Inflammatory macrophage treated with lipopolysaccharide for 1 hour (primary cell): ENCODE data around the gene PHLDA3.
A peak's percentile ranks its signal among the peaks of the same experiment; 100 is the strongest.
"Not testable (repeated sequence)": the region's sequence is repeated elsewhere in the genome, so short reads cannot be mapped to it uniquely, and the experiment has no call there.

Experiments
- DNase-seq, 2 donors: peaks; one replicate each; pipeline ENCODE4 v3.0.0-alpha.2; 2020 to 2022

The PHLDA3 gene

GRCh38 chr1:201503397-201504176 lies 34.6 kb upstream of the PHLDA3 start:
- peak in 1 of 2 donors; percentile 34 for DNase-seq

DNA sequence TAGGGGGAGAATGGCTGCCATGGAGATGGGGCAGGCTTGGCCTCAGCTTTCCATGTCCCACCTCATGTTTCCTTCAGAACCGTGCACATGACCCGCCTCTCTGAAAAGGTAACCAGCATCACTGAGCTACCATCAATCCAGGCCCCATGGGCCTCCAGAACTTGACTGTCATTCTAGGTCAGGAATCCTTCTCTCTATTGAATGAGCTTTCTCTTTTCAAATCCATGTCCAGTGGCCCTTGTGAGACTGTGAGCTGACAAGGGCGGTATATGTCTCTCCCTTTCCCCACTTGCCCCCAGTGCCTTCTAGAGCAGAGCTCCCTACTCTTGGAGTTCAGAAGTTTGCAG lies 33.5 kb upstream of the PHLDA3 start:
- no peak for DNase-seq

- DNase-seq, result no peak
These were observed 33.0 kb upstream of the PHLDA3 start for GRCh38 chr1:201501812-201502510.

DNA sequence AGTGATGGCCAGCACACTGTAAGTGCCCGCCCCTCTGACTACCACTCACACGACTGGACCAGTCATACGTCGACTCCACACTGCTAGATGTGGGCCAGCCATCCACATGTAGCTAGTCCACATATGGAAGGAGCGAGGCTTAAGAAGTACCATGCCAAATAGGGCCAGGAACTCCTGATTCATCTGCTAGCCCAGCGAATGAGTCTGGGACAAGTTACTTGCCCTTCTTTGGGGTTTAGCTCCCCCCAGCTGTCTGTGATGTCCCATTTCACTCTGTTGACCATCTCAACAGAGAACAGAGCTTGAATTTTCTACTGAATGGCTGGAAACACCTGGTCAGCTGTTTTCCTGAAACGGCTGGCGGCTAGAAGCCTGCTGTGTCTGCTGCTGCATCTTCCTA lies 32.2 kb upstream of the PHLDA3 start:
- no peak for DNase-seq

GRCh38 chr1:201500670-201501120 lies 31.7 kb upstream of the PHLDA3 start:
- no peak for DNase-seq

DNA sequence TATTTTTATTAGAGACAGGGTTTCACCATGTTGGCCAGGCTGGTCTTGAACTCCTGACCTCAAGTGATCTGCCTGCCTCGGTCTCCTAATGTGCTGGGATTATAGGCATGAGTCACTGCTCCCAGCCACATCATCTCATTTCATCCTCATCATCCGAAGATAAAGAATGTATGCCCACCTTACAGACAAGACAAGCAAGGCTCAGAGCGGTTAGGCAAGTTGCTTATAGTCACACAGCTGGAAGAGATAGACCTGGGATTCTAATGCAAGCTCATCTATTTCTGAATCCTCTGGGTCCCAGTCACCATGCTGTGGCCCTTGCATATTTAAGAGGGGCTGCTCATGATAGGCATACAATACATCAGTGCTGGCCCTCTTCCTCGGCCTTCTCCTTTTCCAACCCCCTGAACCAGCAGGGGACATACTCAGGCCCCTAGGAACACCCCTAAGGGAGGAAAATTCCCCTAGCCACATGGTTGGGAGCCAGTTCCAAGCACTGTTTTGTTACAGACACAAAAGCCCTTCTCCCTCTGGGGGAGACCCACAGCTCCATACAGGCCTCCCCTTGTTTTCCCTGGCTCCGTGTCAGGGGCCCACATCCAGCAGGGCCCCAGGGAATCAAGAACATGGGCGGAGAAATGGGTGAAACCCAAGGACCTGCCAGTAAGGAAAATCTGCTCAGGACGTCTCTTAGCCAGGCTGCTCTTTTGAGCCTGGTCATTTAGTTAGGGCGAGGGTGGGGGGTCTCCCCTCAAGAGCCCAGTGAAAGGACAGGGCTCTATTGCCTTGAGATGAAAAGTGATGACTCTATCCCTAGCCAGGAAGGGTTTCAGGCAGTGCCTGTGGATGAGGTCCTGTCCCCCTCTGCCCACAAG lies 31.0 kb upstream of the PHLDA3 start:
- no peak for DNase-seq

DNA sequence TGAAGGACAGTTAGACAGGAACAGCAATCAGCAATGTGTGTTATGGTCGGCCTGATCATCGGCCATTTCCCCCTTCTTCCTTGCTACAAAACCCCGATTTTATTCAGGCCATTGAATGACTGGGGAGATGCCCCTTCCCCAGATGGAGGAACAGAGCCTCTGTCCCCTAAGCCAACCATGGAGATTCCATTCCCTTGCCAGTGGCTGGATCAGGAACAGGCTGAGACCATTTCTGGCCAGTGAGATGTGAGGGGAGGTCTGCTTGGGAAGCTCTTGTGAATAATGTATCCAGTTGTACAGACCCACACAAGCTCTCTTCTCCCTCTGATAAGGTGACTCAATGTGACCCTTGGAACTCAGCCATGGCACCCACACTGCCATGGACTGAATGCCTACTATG lies 30.2 kb upstream of the PHLDA3 start:
- no peak for DNase-seq

DNA sequence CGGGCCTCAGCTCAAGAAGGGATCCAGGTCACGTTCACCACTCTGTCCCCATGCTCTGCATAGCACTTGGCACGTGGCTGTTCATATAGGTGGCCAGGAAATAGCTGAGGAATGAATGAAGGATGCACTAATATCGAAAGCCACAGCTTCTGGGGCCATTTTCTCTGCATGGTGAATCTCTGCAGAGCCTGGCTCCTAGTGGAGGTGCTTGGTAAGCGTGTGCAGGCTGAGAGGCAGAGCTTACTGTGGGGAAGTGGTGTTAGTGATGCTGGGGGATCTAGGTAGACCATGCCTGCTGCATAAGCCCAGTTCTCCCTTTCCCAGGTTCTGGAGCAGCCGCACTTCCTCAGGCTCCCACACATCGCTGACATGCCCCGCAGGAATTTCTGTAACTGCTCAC lies 29.6 kb upstream of the PHLDA3 start:
- no peak for DNase-seq

- no peak for DNase-seq
These were observed 29.0 kb upstream of the PHLDA3 start for GRCh38 chr1:201497935-201498509.

- DNase-seq, result no peak
These were observed 27.3 kb upstream of the PHLDA3 start for GRCh38 chr1:201496296-201496690.

DNA sequence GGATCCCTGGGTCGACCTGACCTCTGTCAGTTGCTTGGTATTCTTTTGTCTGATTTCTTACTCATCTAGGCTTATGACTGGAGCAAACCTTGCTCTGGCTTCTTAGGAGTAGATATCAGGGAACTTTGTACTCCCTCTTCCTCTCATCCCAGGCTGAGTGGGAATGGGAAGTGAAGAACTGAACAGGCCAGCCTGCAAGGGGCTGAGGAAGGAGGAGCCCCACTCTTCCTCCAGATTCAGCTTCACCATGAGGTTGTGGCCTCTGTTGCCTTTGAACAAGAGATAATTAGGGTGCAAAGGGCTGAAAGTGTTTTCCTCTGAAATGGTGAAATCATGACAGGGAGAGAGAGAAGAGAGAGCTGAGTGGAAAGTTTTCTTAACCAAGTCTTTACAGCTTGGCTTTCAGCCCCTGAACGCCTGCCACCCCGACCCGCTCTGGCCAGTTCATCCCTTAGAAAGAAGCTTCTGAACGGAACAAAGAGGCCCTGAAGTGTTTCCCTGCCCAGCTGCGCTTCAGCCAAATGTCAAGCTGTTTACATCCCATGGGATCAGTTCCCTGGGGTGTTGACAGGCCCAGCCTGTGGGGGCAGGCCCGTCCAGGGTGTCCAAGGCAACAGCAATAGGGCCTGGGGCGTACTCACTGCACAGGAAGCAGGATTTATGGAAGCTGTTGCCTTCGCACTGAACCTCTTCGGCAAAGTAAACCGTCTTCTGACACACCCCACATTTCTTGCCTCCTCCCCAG lies 26.7 kb upstream of the PHLDA3 start:
- no peak for DNase-seq

GRCh38 chr1:201493757-201494617 lies 25.0 kb upstream of the PHLDA3 start:
- no peak for DNase-seq

DNA sequence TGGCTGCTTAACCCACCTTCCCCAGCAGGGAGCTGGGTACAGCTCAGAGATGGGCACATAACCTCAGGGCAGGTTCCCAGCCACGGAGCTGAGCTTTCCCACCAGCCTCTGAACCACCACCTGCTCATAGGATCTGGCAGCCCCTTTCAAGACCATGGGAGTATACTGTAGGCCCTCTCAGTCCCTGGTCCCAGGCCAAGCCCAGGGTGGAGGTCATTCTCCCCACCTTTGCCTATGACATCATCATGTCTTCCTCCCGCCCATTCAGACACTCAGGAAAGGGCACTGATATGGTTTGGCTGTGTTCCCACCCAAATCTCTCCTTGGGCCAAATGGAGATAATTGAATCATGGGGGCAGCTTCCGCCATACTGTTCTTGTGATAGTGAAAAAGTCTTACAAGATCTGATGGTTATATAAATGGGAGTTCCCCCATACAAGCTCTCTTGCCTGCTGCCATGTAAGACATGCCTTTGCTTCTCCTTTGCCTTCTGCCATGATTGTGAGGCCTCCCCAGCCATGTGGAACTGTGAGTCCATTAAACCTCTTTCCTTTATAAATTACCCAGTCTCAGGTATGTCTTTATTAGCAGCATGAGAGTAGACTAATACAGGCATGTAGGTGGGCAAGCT lies 24.2 kb upstream of the PHLDA3 start:
- DNase-seq, result not testable (repeated sequence)

DNA sequence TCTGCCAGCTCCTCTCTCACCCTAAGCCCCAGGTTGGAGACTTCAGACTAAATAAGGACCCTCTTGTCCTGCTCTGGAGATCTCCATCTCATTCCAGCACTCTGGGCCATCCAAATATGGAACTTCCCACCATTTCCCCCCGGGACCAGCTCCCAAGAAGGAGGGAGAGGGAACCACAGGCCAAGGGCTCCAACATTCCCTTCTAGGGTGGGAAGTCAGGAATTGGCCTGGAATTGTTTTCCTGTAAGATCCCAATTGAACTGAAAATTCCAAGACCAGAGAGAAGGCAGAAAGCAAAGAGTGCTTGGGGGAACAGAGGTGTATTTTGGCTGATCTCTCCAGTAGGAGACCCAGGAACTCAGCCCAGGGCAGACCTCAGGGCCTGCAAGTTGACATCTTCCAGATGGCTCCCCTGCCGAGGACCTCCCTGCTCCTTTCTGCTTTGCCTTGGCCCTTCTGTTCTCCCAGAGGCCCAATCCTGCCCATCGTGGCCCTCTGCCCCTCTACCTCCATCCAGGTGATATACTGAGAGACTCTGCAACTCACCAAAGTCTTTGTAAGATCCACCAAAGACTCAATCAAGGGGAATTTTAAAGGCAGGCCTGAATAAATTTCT lies 23.0 kb upstream of the PHLDA3 start:
- no peak for DNase-seq

DNA sequence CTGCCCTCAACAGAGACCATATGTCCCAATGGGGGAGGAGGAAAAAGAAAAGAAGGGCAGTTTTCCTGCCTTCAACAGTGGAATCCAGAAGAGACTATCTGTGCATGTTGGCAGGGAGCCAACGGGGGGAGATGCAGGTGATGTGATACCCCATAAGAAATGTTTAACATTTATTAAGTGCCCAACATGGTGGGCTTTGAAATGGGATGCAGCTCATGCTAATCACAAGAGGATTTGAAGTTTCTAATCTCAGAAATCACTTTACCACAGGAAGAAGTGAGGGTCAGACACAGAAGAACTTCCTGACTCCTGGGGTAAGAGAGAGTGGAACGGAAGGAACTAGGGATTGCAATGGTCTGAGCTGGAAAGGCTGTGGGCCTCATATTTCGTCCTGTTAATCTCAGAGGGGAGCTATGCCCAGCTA lies 21.7 kb upstream of the PHLDA3 start:
- DNase-seq, result no peak

- DNase-seq, result peak; percentile 38 to 50
These were observed 20.8 kb upstream of the PHLDA3 start for GRCh38 chr1:201489643-201490261.

DNA sequence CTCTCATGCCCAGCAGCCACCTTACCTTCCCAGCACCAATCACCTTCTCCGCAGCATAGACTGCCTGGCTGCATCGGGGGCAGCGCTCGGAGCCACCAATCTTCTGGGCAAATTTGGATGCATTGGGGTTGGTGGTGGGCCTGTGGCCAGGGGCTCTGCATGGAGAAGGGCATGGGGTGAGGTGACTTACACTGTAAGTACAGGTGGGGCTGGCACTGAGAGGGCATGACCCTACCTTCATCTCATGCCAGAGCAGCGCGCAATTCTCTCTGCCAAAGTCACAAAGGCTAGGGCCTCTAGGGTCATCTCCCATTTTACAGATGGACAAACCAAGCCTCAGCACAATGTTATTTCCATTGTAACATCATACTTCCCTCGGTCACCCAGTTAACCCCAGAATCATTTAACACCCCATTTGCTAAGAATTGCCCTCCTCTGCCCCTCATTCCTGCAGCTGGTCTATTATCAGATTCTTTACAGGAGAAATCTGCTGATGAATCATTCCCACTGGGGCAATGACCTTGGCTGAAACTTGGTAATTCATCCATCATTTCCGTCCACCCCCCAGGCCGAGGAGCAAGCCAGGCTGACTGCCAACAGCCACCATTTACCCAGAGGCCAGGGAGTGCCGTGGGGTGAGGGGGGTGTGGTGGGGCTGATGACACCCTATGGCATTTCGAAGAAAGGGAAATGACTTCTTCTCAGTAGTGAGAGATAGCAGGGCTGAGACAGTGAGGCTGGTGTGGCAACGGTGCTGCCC lies 20.0 kb upstream of the PHLDA3 start:
- peak; percentile 62 to 66 for DNase-seq

GRCh38 chr1:201487742-201488141 lies 18.8 kb upstream of the PHLDA3 start:
- DNase-seq, result no peak

DNA sequence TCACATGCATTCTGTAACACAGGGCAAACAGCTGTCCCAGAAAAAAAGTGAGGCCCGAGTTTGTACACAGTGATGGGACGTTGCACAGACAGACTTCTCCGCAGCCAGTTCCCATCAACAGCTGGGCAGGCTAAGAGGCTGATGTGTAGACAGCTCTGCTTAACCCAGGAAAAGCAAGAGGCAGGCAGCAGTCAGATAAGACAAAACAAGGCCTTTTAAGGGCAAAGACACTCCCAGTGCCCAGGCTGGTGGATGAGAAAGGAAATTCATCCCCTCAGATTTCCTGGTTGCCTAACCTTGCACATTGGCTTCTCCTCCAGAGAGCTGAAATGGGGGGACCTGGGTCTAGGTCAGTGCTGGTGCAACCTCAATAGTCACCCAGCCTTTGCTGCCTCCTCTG lies 17.2 kb upstream of the PHLDA3 start:
- DNase-seq, result no peak
